HG02571 (cell line): ENCODE results near the gene MT2A.
A peak's percentile ranks its signal among the peaks of the same experiment; 100 is the strongest.

Experiments used
- ATAC-seq: cut with Tn5 transposase; IDR thresholded peaks from one replicate; pipeline ENCODE4 v1.9.1; 2021; ENCODE audit warnings: mild to moderate bottlenecking, moderate library complexity; ENCODE audit not compliant: unreplicated experiment

The MT2A gene

DNA sequence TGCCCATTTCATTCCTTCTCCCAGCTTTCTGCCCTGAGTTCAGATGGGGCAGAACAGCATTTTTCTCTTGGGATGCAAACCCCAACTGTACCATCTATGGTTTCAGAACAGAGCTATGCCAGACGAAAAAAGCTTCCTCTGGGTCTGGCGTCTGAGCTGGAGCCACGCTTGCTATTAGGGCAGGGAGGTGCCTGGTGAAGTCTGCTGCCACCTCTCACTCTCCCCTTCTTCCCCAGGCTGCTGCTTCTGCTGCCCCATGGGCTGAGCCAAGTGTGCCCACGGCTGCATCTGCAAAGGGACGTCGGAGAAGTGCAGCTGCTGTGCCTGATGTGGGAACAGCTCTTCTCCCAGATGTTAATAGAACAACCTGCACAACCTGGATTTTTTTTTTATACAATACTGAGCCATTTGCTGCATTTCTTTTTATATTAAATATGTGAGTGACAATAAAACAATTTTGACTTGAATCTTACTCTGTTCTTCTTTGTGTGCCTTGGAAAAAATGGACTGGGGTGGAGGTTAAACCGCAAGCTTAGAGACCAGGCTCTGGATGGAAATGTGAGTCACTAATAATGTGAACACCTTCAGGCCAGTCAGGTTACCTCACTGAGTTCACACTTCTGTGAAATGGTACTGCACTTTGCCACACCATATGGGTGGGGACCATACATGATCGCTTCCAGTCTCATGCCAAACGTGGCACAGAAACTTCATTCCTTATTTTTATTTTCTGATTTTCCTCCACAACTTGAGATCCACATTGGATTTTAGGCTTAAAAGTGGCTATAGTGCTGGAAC lies 28.4 kb downstream of the MT2A start:
- no peak for ATAC-seq

GRCh38 chr16:56637814-56638750 lies 29.7 kb downstream of the MT2A start, which contains the start of gene MT1A:
Gene MT1A (plus strand): TSS chr16:56638666. CDS start chr16:56638739, 73 bp downstream.
- ATAC-seq: no peak

GRCh38 chr16:56639045-56639444 lies 30.7 kb downstream of the MT2A start:
- ATAC-seq: no peak

- ATAC-seq: no peak
Measured at GRCh38 chr16:56640076-56640475, 31.7 kb downstream of the MT2A start.

DNA sequence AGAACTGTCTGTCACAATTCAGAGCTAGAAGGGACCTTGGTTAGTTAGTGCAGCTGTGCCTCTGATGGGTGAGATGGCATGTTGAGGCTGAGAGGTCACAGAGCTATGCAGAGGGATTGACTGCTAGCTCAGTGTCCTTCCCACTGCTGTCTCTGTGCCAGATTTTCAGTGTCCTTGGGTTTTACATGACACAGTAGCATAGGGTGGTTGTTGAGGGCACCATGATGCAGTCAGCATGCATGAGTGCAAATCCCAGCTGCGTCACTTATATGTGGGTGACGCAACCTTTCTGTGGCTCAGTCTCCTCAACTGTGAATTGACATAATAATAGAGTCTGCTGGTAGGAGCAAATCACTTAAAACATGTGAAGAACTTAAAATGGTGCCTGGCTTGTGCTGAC lies 32.8 kb downstream of the MT2A start:
- no peak for ATAC-seq

GRCh38 chr16:56643080-56643778 lies 34.8 kb downstream of the MT2A start:
- ATAC-seq: peak; percentile 53

- ATAC-seq: no peak
Measured at GRCh38 chr16:56643833-56644232, 35.4 kb downstream of the MT2A start.

- ATAC-seq: no peak
Measured at GRCh38 chr16:56645311-56645710, 36.9 kb downstream of the MT2A start.

DNA sequence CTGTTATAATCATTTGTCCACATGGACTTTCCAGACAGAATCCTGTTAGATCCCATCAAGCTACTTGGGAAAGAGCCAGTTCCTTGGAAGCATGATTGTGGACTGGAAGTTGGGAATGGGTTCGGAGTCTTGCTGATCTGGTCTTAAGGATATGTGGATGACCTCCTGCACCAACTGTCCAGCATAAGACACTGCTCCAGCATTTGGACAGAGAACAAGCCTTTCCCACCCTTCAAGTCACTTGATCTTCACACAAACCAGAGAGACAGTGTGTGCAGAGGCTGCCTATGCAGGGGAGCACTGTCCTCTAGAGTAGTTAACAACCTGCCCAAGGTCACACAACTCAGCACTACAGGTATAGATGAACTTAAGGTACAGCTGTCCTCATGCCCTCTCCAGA lies 37.5 kb downstream of the MT2A start:
- ATAC-seq: no peak

GRCh38 chr16:56647641-56648431 lies 39.5 kb downstream of the MT2A start:
- no peak for ATAC-seq

DNA sequence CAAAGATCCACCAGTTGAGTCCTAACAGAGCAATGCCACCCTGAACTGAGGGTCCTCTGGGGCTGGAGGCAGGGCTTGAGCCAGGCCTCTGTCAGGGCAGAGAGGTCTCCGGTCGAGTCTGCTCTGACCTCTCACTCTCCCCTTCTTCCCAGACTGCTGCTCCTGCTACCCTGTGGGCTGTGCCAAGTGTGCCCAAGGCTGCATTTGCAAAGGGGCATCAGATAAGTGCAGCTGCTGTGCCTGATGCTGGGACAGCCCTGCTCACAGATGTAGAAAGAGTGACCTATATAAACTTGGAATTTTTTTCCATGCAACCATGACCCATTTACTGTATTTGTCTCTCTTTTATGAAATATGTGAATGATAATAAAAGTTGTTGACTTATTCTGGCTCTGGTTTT lies 40.9 kb downstream of the MT2A start:
- ATAC-seq: no peak

DNA sequence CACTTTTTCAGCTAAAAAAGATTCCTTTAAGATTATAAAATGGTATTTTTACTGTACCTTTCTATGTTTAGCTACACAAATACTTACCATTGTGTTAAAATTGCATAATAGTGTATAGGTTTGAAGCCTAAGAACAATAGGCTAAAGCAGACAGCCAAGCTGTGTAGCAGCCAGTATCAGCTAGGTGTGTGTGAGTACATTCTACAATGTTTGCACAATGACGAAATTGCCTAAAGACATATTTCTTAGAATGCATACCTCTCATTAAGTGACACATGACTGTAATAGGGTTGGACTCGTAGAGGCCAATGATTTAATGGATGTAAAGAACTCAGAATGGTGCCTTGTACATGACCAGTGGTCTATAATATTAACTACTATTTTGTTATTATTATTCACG lies 41.4 kb downstream of the MT2A start:
- no peak for ATAC-seq

DNA sequence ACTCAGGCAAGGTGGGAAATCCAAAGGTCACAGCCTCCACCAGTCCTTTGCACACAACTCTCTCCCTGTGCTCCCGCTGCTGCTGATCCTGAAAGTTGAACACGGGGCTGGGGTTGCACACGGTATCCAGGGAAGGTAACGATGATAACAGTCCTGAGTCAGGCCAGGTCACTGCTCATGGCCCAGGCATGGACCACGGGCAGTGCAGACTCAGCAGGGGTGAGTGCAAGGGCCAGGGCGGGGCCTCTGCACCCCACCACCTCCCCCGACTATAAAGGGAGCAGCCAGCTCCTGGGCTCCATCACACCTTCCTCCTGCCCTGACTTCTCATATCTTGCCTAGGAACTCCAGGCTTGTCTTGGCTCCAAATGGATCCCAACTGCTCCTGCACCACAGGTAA lies 43.2 kb downstream of the MT2A start, which contains the start of gene MT1B:
TSS of gene MT1B (plus strand) at position 301 of the 400 bp plus-strand sequence. CDS start at position 369, 68 bp downstream.
- no peak for ATAC-seq

DNA sequence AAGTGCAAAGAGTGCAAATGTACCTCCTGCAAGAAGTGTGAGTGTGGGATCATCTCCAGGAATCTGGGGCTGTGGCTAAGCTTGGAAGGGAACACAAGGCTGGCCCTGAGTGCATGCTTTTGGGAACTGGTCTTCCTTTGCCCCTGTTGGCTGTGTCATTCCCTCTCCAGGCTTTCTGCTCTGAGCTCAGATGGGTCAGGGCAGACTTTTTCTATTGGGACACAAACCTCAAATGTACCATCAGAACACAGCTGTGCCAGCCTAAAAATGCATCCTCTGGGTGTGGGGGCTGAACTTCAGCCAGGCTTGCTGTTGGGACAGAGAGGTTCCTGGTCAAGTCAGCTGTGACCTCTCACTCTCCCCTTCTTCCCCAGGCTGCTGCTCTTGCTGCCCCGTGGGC lies 44.2 kb downstream of the MT2A start:
- ATAC-seq: no peak

- ATAC-seq: no peak
Measured at GRCh38 chr16:56653218-56653617, 44.8 kb downstream of the MT2A start.

- no peak for ATAC-seq
Measured at GRCh38 chr16:56657555-56658326, 49.4 kb downstream of the MT2A start, which contains the start of gene MT1F. Gene MT1F (plus strand): TSS chr16:56657959. CDS start chr16:56658059, 100 bp downstream.

DNA sequence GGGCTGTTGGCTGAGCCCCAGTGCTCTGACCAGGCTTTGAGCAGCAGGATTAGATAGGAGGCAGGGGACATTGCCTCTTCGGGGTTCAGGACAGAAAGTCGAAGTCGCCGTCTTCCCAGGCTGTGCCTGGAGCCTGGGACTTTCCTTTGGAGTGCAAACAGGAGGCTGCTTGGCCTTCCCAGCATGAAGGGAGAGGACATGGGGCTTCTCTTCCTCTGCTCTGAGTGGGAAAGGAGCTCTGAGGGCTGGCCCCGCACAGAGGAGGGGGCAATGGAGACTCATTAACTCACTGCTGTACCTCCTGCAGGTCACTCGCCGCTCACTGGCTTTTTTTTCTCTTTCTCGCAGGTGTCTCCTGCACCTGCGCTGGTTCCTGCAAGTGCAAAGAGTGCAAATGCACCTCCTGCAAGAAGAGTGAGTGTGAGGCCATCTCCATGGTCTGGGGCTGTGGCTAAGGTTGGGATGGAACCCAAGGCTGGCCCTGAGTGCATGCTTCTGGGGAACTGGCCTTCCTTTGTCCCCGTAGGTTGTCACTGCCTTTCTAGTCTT lies 50.0 kb downstream of the MT2A start:
- ATAC-seq: no peak
